Measurements from ENCODE around the gene TAF1. TPM values are rescaled to one million over a fixed set of nuclear protein-coding genes. Genes with fewer than 3 reads are reported as not detected.
"Not testable (repeated sequence)": the region's sequence is repeated elsewhere in the genome, so short reads cannot be mapped to it uniquely, and the experiment has no call there.

Gene TAF1
- total RNA-seq, 1 donor from 2014 or later, result 36.9 TPM

- DNase-seq (ENCODE audit: low spot score), result not testable (repeated sequence)
Measured at GRCh38 chrX:71416260-71416659, 50.1 kb downstream of the TAF1 start.

GRCh38 chrX:71420686-71421085 is 54.5 kb downstream of the TAF1 start:
- DNase-seq (ENCODE audit: low spot score), result no peak

DNA sequence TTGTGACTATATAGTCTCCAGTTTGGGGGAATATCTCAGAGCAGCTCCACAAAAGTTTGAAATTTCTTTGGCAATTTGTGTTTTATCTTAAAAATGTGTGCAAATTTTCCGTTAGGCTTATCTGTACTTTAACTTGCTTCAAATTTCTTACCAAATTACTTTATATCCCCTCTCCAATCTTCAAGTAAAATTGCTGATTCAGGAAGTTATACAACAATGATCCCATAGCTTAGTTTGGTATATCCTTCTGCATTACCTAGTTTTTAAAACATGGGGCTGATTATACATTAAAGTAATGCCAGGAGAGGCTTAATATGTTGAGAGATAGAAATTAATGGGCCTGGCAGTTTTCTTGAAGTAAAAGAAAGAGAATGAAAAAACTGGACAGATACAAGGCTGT is 66.6 kb downstream of the TAF1 start:
- DNase-seq (ENCODE audit: low spot score), result no peak

- no peak for DNase-seq (ENCODE audit: low spot score)
Measured at GRCh38 chrX:71438750-71439149, 72.6 kb downstream of the TAF1 start.

DNA sequence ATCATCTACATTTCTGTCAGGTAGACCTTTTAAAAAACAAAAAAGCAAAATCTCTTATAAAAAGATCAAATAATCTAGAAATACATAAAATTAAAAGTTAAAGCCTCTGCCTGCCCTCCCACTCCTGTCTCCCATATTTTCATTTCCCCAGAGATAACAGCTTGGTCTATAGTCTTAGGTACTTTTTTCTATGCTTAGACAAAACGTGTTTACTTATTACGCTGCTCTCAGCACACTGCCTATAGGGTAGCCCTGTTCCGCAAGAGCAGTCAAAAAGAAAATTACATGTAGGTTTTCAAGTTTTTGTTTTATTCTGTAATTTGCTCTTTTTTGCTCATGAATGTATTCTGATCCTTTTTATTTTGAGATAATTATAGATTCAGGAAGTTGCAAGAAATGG is 73.3 kb downstream of the TAF1 start:
- no peak for DNase-seq (ENCODE audit: low spot score)

DNA sequence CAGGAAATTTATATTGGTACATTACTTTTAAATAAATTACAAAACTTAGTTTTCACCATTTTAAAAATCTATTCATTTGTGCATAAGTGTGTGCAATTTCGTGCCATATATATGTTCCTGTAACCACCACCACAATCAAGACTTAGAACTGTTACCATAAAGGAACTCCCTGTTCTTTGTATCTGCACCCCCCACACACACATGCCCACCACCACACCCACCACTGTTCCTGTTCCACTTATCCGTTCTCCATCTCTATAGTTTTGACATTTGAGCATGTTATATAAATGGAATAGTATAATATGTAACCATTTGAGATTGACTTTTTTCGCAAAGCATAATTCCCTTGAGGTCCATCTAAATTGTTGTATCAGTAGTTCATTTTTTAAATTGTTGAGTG is 73.7 kb downstream of the TAF1 start:
- no peak for DNase-seq (ENCODE audit: low spot score)

- no peak for DNase-seq (ENCODE audit: low spot score)
Measured at GRCh38 chrX:71440401-71440800, 74.2 kb downstream of the TAF1 start.

DNA sequence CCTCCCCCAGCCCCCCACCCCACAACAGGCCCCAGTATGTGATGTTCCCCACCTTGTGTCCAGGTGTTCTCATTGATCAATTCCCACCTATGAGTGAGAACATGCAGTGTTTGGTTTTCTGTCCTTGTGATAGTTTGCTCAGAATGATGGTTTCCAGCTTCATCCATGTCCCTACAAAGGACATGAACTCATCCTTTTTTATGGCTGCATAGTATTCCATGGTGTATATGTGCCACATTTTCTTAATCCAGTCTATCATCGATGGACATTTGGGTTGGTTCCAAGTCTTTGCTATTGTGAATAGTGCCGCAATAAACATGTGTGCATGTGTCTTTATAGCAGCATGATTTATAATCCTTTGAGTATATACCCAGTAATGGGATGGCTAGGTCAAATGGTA is 75.7 kb downstream of the TAF1 start:
- not testable (repeated sequence) for DNase-seq (ENCODE audit: low spot score)

GRCh38 chrX:71450433-71451106 is 84.4 kb downstream of the TAF1 start:
- DNase-seq (ENCODE audit: low spot score), result no peak

DNA sequence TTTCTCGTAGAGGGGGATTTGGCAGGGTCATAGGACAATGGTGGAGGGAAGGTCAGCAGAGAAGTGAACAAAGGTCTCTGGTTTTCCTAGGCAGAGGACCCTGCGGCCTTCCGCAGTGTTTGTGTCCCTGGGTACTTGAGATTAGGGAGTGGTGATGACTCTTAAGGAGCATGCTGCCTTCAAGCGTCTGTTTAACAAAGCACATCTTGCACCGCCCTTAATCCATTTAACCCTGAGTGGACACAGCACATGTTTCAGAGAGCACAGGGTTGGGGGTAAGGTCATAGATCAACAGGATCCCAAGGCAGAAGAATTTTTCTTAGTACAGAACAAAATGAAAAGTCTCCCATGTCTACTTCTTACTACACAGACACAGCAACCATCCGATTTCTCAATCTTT is 85.4 kb downstream of the TAF1 start:
- DNase-seq (ENCODE audit: low spot score), result not testable (repeated sequence)

DNA sequence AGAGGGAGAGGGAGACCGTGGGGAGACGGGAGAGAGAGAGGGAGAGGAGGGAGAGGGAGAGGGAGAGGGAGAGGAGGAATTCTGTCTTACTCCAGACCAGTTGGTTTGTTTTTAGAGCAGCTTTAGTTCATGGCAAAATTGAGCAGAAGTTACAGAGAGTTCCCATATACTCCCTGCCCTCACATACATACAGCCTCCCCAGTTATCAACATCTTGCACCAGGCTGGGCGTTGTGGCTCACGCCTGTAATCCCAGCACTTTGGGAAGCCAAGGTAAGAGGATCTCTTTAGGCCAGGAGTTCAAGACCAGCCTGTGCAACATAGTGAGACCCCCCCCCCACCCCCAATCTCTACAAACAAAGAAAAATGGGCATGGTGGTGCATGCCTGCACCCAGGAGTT is 86.9 kb downstream of the TAF1 start:
- DNase-seq (ENCODE audit: low spot score), result no peak

GRCh38 chrX:71454222-71454621 is 88.1 kb downstream of the TAF1 start:
- no peak for DNase-seq (ENCODE audit: low spot score)

GRCh38 chrX:71458866-71459265 is 92.7 kb downstream of the TAF1 start:
- no peak for DNase-seq (ENCODE audit: low spot score)

DNA sequence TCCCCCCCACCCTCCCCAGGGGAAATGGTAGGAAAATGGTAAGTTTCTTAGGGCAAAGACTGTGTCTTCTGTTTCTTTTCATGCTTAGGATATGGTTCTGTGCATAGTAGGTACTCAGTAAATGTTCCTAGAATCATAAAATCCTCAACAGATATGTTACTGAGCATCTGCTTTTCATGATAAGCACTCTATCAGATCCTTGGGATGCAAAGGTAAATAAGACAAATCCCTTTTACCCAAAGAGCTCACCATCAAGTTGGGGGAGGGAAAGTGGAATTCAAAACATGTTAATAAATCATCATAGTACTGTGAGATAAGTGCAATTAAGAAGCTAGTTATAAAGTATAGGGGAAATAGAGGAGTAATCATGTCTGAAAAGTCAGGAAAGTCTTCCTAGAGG is 98.8 kb downstream of the TAF1 start:
- no peak for DNase-seq (ENCODE audit: low spot score)

- DNase-seq (ENCODE audit: low spot score), result no peak
Measured at GRCh38 chrX:71466979-71467523, 100.9 kb downstream of the TAF1 start.

- DNase-seq (ENCODE audit: low spot score), result no peak
Measured at GRCh38 chrX:71475785-71476540, 109.8 kb downstream of the TAF1 start.

DNA sequence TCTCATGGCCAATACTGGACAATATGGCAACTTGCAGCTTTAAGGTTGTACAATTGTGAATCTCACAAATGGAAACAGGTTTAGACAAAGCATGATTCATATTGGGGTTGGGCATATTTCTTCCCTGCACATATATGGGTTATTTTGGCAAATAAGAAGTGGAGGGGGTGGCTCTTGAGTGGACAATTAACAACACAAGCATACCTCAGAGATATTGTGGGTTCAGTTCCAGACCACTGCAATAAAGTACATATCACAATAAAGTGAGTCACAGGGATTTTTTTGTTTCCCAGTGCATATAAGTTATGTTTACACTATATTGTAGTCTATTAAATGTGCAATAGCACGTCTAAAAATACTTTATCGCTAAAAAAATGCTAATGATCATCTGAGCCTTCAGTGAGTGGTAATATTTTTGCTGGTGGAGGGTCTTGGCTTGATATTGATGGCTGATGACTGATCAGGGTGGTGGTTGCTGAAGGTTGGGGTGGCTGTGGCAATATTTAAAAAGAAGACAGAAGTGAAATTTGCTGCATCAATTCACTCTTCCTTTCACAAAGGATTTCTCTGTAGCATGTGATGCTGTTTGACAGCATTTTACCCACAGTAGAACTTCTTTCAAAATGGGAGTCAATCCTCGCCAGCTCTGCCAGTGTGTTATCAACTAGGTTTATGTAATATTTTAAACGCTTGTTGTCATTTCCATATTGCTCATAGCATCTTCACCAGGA is 116.2 kb downstream of the TAF1 start:
- DNase-seq (ENCODE audit: low spot score), result no peak

- no peak for DNase-seq (ENCODE audit: low spot score)
Measured at GRCh38 chrX:71487814-71488213, 121.7 kb downstream of the TAF1 start.

- DNase-seq (ENCODE audit: low spot score), result no peak
Measured at GRCh38 chrX:71489540-71489939, 123.4 kb downstream of the TAF1 start.

GRCh38 chrX:71492231-71493065 is 126.3 kb downstream of the TAF1 start:
- DNase-seq (ENCODE audit: low spot score), result no peak

GRCh38 chrX:71493111-71493613 is 127.0 kb downstream of the TAF1 start:
- DNase-seq (ENCODE audit: low spot score), result no peak
